HG02623 (cell line): ENCODE data around the gene NTNG1.

ENCODE experiments used
- ATAC-seq: cut with Tn5 transposase; IDR thresholded peaks from one replicate; pipeline ENCODE4 v1.9.1; 2021; ENCODE audit warnings: moderate library complexity; ENCODE audit not compliant: unreplicated experiment

The NTNG1 gene

DNA sequence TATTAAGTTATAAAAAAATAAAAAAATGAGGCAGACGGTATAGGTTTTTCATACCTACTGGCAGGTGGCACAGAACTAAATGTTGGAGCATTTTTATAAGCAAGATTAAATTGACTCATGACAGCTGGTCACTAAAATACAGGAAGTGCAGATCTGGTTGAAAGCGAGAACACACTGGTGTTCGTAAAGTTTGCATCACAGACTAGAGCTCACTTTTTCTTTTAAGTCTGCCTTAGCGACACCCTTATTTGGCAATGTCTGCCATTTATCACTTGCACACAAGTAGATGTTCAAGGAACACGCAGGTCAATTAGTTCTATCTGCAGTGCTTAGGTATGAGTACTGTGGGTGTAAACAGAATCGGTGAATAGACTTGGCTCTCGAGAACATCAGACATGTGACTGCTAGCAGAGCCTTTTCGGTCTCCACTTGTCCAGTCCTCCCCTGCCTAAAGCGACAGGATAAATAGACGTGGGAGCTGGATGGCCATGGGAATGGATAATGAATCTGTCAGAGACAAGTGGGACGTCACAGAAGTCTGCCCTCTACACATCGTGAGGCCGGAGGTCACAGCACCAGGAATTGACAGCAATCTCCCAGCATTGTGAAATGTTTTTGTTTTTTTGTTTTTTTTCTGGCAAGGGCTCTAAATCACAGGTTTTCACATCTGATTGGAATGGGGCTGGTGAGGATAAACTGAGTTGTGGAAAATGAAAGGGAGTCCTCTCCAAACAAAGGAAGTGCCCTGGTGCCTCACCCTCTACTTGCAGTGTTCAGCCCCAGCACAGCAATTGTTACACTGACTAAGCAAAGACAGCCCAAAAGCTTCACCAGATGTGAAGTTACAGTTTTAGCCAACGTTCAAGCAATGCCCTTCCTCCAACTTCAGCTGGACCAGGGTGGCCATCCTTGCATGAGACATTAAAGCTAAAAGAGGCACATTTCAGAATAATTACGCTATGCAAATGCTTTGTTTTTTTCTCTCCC, 248.9 kb downstream of the NTNG1 start:
- ATAC-seq = no peak

DNA sequence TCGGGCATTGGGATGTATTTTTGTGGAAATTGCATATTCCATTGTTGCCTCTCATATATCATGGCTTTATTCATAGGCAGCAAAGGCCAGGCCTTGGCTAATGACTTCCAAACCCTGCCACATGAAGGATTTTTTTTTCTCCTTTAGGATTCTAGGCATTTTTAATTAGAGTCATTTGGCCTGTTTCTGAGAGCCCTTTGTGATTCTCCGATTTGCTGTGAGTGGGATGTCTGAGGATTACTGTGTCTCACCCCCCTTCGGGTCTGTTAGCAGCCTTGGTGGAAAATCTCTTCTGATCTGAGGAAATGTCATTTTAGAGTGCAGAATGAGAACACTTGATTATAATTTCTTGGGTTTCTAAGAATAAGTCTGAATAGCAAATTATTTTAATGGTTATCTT, 253.5 kb downstream of the NTNG1 start:
- no peak for ATAC-seq

DNA sequence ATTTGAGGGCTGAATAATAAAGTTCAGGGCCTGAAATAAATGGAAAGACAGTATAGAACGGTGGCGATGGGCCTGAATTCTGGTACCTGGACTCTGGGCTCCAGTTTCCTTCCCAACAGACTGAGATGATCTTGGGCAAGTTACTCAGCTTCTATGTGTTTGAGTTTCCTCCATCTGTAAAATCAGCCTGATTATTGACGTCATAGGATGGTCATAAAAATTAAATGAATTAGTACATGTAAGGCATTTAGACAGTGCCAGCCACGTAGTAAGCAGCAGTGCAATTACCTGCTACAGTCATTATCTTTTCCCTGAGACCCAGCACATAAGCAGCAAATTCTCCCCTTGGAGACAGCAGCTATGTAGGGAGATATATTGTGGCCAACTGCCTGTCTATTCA, 260.9 kb downstream of the NTNG1 start:
- ATAC-seq = no peak

DNA sequence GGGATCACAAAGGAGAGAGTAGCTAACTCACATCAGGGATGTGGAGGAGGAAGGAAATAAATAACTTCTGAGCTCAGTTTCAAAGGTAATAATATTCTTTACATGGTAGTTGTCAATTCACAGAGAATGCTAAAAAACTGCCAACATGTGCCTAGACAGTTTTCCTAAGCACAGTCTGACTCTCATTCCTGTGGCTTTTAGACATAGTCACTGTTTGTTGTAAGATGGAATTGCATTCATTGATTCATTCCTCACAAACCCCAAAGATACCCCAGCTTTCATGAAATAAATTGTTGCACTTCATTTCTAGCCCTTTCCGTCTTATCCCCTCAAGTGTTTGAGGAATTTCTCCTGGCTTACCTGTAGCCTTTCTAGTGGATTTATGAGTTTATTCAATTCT, 263.9 kb downstream of the NTNG1 start:
- no peak for ATAC-seq

DNA sequence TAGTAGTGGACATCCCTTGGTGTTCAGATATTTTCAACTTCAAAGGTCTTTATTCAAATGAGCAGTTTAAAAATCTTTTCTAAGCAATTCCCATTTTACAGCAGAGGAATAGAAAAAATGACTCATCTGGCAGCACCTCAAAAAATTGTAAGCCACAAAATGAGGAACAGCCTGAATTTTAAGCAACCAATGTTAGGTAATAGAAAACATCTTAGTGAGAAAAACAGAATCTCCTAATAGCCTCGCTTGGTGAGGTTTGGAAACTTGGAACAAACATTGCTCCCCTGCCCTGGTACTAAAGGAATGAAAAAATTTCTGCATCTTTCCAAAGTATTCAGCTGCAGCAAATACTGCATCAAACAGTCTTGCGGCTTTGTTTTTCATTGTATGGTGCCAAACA, 264.4 kb downstream of the NTNG1 start:
- no peak for ATAC-seq

DNA sequence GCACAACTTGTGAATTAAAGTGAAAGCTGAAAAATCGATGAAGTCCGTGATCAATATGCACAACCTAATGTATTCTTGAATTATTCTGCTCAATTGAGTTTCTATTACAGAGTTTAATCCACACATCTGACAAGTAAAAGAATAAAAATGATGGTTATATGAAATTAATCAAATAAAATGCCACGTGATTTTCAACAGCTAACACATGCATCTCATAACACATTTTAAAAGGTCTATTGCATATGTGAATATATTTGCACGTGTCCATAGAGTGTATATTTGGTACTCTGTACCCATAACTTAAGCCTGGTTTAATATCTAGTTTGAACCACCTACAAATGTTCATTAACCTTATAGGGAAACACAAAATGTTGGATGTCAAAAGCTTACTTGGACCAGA, 266.2 kb downstream of the NTNG1 start:
- ATAC-seq = no peak

DNA sequence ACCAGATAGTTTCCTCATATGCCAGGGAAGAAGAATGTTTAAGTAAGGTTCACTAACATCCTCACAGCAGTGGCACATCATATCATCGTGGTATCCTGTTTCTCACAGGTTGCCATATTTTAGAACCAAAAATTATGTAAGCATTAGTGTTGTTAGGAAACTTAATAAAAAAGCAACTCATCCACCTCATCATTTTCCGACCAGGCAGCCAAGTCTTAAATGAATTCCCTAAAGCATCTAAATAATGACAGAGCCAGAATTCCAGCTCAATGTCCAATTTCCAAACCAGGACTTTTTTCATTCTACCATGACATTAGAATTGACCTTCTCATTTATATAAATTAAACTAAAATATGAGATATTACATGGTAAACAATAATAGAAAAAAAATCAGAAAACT, 272.7 kb downstream of the NTNG1 start:
- no peak for ATAC-seq

DNA sequence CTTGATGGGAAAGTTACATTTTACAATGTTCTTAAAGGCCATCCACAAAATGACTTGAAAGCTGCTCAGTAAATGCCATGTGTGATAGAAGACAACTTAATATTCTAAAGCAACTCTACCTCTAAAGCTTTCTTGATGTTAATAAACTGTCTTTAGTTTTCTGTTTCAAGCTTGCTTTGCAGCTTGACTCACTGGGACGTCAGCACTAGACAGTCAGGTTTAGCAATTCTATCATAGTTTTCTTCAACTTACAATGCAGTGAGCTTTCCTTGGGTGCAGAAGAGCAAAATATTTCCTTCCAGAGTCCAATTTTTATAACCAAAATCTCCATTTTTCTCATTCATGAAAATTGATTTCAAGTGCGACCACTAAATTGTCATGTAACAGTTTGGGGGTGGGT, 273.1 kb downstream of the NTNG1 start:
- ATAC-seq = no peak

DNA sequence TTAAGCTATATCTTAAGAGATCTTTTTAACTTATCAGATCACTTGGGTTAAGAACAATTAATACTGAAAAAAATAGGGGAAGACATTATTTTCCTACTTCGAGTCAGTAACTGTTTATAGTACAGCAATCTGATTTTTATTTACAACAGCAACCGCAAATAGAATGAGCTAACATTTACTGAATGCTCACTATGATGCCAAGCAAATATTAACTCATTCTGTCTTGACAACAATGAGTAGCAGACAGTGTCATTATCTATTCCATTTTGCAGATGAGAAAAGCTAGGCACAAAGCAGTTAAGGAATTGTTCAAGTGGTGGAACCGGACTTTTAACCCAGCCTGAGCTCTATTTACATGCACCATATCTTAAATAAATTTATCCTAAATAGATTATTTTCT, 273.7 kb downstream of the NTNG1 start:
- ATAC-seq = no peak

DNA sequence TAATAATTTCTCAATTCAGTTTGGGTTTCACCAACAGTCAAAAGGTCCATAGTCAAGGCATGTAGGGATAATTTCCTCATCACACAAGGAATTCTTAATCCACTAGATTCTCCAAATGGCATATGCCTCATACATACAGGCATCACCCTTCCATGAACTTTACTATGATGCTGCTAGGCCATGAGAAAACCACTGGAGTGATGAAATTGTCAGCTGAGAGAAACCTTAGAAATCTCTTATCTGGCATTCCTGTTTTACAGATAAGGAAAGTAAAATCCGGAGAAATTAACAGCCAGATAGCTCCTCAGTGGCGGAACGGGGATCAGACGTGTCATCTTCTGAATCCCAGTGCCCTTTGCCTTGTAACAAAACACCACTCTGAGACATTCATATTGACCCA, 274.4 kb downstream of the NTNG1 start:
- no peak for ATAC-seq

DNA sequence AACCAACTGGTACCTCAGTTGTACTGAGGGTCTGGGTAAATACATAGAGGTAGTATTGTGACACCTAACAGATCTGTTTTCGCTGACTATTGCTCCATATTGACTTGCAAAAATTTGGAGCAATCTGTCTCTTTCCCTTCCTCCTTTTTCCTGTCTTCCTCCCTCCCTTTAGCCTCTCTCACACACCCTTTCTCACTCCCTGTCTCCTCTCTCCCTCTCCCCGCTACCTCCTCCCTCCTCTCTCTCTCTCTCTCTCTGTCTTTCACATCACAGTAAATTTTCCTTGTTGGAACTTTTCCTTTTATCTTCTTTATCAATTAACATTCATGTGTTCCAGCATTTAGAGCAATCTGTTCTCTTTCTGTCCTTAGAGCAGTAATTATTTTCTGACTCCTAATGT, 278.2 kb downstream of the NTNG1 start:
- ATAC-seq = no peak

DNA sequence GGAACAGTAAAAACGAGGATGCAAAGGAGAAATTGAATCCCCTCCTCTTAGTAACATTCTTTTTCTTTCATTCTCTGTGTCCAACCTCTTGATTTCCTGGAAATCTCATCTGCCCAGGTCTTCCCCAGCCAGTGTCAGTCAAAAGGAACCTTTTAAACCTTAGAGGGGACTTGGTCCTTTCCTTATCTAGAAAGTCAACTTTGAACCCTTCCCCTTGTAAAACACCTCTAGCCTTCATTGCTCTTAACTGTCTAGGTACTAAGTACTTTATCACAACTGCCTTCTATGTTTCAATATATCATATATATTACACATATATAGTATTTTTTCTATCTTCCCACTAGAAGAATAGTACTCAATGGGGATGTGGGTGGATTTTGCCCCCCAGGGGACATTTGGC, 282.1 kb downstream of the NTNG1 start:
- ATAC-seq = no peak

DNA sequence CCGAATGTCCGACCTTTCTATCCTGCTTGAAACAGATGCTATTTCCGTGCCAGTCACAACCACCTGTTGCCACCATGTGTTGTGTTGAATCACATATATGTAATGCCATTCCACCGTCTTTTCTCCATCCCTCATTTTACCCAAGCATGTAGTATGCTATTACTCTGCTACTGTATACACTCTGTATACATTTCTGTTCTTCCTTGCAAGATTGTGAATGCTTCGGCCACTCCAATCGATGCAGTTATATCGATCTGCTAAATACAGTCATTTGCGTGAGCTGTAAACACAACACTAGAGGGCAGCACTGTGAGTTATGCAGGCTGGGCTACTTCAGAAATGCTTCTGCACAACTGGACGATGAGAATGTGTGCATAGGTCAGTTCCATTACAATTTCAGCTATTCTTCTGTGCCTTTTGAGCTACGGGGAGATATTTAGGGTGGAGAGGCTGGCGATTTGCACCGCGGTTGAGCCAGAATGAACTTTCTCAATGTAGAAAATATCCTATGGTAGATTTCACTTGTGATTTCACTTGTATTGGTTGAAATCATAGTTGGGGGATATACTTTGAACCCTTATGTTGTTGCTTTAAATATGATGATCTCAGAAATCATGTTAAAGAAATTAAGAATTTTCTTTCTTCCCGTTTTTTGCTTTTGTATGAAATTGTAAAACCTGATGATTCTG, 289.8 kb downstream of the NTNG1 start:
- peak; percentile 58 for ATAC-seq

DNA sequence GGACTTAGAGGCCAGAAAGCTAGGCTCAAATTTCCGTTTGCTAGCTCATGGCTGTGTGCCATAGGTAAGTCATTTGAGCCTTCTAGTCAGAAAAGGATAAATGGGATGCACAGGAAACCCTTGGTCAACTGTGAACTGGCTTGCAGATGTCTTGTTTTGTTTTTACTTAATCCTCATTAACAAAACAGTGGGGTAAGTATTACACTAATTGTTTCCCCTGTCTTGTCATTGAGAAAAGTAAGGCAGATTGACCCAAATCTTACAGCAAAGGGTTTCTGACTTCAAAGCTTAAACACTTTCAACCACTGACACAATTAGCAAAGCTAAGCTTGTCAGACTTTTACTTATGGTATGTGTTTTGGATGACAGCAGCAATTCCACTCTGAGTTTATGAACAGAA, 291.3 kb downstream of the NTNG1 start:
- no peak for ATAC-seq

DNA sequence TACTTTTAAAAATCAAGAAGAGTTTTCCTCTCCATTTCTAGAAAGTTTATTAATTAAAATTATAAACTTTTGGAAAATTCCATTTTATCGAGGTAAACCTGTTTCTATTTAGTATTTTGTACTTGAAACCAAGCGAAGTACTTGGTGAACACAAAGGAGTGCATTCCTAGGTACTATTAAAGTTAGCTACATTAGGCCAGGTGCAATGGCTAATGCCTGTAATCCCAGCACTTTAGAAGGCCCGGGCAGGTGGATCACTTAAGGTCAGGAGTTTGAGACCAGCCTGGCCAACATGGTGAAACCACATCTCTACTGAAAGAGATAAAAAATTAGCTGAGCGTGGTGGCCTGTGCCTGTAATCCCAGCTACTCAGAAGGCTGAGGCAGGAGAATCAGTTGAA, 292.2 kb downstream of the NTNG1 start:
- ATAC-seq = no peak

DNA sequence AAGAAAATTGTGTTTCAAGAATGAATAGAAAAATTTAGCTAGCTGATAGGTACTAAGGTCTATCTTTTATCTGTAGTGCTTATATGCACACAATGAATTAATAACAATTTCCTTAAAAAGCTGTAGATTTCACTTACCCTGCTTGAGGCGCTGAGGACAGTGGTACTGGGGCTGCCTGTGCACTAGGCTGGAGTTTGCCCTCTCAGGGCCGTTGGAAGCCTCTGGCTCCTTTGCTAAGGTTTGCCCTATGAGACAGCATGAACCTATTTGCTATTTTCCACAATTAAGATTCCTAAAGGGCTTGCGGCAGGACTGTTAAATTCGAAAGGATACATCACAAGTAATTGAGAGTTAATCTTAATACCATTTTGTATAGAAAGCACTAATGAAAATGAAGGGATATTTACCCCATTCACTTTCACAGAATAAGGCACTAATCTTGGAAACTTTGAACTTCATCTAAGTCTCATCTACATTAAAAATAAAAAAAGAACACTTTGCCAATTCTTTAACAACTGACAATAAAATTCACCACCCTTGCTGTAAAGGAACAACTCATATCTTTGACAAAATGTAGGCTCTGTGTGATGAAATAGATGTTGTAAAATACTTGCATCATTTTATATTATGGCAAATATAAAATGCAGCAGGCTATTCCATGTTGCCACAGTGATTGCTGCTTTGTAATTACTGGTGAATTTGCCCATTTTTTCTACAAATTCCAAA, 293.0 kb downstream of the NTNG1 start:
- no peak for ATAC-seq

DNA sequence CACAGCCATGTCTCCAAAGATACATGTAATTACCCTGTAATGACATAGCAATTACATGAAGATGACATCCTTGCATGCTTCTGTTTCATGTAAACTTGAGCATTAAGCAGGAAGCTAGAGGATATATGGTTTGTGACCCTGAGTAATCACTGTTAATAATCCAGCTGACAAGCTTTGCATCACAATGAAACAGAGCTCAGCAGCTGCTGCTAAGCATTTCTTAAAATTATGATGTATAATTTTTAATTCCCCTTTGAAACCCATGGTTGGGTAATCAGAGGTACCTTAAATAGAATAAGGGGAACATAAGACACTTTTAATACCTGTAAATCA, 293.5 kb downstream of the NTNG1 start:
- ATAC-seq = no peak

DNA sequence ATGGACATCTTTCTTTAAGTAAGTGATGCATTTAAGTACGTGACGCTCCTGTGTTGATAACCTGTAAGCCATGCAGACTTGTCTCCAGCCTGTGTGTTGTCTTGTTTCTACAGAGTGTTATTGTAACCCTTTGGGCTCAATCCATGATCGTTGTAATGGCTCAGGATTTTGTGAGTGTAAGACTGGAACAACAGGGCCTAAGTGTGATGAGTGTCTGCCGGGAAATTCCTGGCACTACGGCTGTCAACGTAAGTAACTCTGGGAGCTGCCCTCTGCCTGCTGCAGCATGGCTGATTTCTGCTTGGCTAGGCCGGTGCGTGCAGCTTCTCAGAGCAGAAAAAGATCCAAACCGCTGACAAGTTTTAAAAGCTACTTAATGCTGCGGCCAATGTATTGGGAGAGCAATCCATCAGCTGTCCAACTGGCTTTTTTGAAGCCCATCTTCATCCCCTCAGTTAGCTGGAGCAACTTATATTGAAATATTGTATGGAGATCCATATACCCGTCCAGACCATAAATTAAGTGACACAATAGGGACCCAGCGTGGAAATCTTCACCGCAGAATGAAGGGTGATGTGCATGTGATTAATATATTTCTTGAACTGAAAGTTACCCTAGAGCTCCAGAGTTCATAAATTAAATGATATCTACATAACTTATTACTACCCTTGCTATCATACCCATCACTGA, 295.9 kb downstream of the NTNG1 start:
- ATAC-seq = no peak

DNA sequence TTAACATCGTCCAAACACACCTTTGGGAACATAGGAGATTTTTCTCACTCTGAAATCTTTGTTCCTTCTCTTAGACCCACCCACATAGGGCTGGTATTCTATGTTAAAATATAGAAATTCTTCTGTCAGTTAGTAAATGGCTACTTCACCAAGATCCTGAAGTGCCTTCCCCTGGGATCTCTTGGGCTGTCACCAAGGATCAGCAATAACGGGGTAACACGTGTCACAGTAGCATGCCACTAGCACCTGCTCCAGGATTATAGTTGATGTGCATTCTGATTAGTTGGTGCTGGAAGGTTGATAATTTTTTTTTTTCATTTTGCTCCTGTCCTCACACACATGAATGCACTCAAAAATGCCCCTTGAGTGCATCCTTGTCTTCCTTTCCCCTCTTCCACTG, 298.7 kb downstream of the NTNG1 start:
- no peak for ATAC-seq

DNA sequence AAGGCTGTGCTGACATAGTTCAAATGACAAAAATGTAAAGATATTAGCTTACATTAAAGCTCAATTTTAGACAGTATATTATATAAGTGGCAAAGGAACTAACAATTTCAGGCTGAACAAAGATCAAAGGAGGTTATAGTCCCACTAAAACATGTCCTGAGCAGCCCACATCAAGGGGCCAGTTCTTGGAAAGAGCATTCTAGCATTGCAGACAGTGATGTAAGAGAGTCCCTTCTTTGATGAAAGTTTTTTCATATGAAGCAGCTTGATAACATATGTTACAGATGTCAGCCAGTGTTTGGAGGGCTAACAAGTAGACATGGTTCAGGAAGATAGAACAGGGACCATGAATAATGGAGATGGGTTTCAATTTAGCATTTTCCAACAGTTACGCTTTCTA, 301.7 kb downstream of the NTNG1 start:
- no peak for ATAC-seq

DNA sequence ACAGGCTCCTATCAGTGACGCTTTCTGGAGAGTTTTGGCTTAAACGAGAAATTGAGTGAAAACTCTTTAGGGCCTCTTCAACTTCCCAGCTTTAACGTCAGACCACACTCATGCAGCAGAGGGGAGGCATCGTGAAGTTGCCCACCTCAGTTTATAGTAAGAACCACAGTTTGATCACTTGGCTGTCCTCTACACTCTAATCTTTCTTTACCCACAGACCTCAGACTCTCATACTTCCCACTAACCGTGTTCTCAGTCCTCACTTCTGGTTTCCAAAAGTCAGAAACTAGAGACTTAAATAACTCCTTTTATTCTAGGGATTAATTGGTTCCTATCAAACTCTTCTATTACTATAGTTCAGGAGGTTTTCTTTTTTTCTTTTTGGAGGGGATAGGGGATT, 302.2 kb downstream of the NTNG1 start:
- ATAC-seq = no peak
